ENCODE results near the gene ANKH. TPM values are rescaled to one million over a fixed set of nuclear protein-coding genes. Genes with fewer than 3 reads are reported as not detected.

ANKH gene
- polyA plus RNA-seq, 1 donor from 2014 or later, result 9.9 TPM

DNA sequence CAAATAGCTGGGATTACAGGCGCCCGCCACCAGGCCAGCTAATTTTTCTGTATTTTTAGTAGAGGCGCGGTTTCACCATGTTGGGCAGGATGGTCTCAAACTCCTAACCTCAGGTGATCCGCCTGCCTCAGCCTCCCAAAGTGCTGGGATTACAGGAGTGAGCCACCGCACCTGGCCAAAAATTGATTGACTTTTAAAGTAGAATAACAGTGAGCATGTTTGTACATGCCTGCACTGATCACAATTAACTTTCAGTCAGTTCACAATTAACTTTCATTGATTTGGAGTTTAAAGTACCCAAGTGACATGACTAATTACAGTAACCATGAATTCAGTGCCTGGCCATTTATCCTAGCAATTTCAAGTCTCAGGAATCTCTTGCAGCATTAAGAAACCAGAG is 61.3 kb downstream of the ANKH start:
- no peak overlapping the region for H3K9ac ChIP-seq (ENCODE audit: low read length)

DNA sequence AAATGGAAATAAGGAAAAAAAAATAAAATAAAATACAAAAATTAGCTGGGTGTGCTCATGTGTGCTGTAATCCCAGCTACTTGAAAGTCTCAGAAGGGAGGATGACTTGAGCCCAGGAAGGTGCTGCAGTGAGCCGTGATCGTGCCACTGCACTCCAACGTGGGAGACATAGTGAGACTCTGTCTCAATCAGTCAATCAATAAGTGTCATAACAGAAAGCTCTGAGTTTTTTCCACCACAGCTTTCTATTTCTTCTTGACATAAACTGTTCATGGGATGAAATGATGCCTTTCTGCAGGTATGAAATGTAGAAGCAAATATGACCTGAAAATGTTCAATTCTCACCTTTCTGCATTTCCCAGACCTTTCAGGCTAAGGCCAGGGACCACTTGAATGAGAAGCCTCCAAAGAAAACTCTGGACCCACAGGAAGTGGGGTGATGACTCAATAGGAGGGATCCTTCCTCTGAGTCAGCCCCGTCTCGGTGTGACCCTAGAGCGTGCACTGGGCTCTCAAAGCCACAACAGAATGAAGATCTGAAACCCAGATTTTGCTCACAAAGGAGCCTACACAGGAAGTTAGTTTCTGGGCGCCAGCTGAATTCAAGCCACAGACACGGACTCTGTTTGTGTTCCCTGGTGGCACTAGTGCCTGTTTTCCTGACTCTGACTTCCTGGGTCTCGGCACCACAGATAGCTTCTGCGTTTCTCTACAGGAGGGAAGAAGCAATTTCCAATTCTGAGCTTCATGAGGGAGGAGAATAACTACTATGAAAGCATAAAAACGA is 62.0 kb downstream of the ANKH start:
- Histone ChIP-seq H3K4me3 (ENCODE audit: low read length) (no peak overlapping the region), H3K27ac (ENCODE audit: low read length) (no peak overlapping the region), H3K9me3 (ENCODE audit: low read length) (no peaks in the 10 kb centered on the region), H3K9me2 (ENCODE audit: insufficient read depth, low read length) (no peaks in the 10 kb centered on the region), H3K36me3 (ENCODE audit: insufficient read depth, low read length) (no peaks in the 10 kb centered on the region), H3K4me2 (ENCODE audit: low read length) (no peak overlapping the region), H3F3A (ENCODE audit: insufficient read depth, low read length, poor library complexity, severe bottlenecking) (no peaks in the 10 kb centered on the region), H4K20me1 (ENCODE audit: insufficient read depth) (no peaks in the 10 kb centered on the region), H2AFZ (ENCODE audit: low read depth, low read length) (no peak overlapping the region), H3K27me3 (ENCODE audit: insufficient read depth, low read depth, low read length) (no peaks in the 10 kb centered on the region), H3K79me2 (replicated peaks; ENCODE audit: insufficient read depth, low read length) (no peaks in the 10 kb centered on the region), H3K9ac (ENCODE audit: low read length) (no peak overlapping the region)
- TF ChIP-seq, protein P1, sequence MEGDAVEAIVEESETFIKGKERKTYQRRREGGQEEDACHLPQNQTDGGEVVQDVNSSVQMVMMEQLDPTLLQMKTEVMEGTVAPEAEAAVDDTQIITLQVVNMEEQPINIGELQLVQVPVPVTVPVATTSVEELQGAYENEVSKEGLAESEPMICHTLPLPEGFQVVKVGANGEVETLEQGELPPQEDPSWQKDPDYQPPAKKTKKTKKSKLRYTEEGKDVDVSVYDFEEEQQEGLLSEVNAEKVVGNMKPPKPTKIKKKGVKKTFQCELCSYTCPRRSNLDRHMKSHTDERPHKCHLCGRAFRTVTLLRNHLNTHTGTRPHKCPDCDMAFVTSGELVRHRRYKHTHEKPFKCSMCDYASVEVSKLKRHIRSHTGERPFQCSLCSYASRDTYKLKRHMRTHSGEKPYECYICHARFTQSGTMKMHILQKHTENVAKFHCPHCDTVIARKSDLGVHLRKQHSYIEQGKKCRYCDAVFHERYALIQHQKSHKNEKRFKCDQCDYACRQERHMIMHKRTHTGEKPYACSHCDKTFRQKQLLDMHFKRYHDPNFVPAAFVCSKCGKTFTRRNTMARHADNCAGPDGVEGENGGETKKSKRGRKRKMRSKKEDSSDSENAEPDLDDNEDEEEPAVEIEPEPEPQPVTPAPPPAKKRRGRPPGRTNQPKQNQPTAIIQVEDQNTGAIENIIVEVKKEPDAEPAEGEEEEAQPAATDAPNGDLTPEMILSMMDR (IDR thresholded peaks at IDR 0.05; ENCODE audit: poor library complexity, severe bottlenecking), result no peak
- no peak for TF ChIP-seq EZH2 (IDR thresholded peaks at IDR 0.05; ENCODE audit: borderline replicate concordance, insufficient read depth, low read length, poor library complexity, severe bottlenecking)
- TF ChIP-seq REST (IDR thresholded peaks at IDR 0.05; ENCODE audit: borderline replicate concordance), result no peak
- peak; percentile 21 for TF ChIP-seq POLR2AphosphoS5 (IDR thresholded peaks at IDR 0.05)
- no peak for TF ChIP-seq RAD21 (conservative IDR thresholded peaks at IDR 0.05)
- peak; percentile 57 for TF ChIP-seq EP300 (conservative IDR thresholded peaks at IDR 0.05; ENCODE audit: poor library complexity, severe bottlenecking)

More for the DNA sequence above, 61.3 kb downstream of the ANKH start:
- Histone ChIP-seq H3K36me3 (ENCODE audit: insufficient read depth, low read length) (no peaks in the 10 kb centered on the region), H3F3A (ENCODE audit: insufficient read depth, low read length, poor library complexity, severe bottlenecking) (no peaks in the 10 kb centered on the region), H4K20me1 (ENCODE audit: insufficient read depth) (no peaks in the 10 kb centered on the region), H3K27me3 (ENCODE audit: insufficient read depth, low read depth, low read length) (no peaks in the 10 kb centered on the region), H3K79me2 (replicated peaks; ENCODE audit: insufficient read depth, low read length) (no peaks in the 10 kb centered on the region), H2AFZ (ENCODE audit: low read depth, low read length) (no peak overlapping the region), H3K4me3 (ENCODE audit: low read length) (no peak overlapping the region), H3K9me3 (ENCODE audit: low read length) (no peaks in the 10 kb centered on the region), H3K4me2 (ENCODE audit: low read length) (no peak overlapping the region), H3K27ac (ENCODE audit: low read length) (no peak overlapping the region), H3K9me2 (ENCODE audit: insufficient read depth, low read length) (no peaks in the 10 kb centered on the region)
- TF ChIP-seq SMC3 (conservative IDR thresholded peaks at IDR 0.05; ENCODE audit: poor library complexity) (no peak), POLR2AphosphoS5 (IDR thresholded peaks at IDR 0.05) (no peak), MXI1 (conservative IDR thresholded peaks at IDR 0.05; ENCODE audit: poor library complexity, severe bottlenecking) (no peak), EP300 (conservative IDR thresholded peaks at IDR 0.05; ENCODE audit: poor library complexity, severe bottlenecking) (no peak), TAF1 (IDR thresholded peaks at IDR 0.05; ENCODE audit: low read depth) (no peak), EZH2 (IDR thresholded peaks at IDR 0.05; ENCODE audit: borderline replicate concordance, insufficient read depth, low read length, poor library complexity, severe bottlenecking) (no peak), RAD21 (conservative IDR thresholded peaks at IDR 0.05) (no peak), REST (IDR thresholded peaks at IDR 0.05; ENCODE audit: borderline replicate concordance) (no peak)
- TF ChIP-seq, protein P1 (IDR thresholded peaks at IDR 0.05; ENCODE audit: poor library complexity, severe bottlenecking), result no peak

Data from neural cell (in vitro differentiated cells).